H1 (cell line): ENCODE data around the gene VWA1. TPM values are rescaled to one million over a fixed set of nuclear protein-coding genes. Genes with fewer than 3 reads are reported as not detected.

Experiments
- CTCF ChIA-PET: fragments of 300-600 bp; sonication (Branson Sonifier 250); formaldehyde crosslinking; loops from one replicate; lab custom pipeline; 2021; ENCODE audit not compliant: partially characterized antibody; lab: Charles Lee
- POLR2A ChIA-PET: fragments of 300-600 bp; sonication (Branson Sonifier 250); formaldehyde crosslinking; loops from one replicate; lab custom pipeline; 2021; ENCODE audit warnings: inconsistent platforms; ENCODE audit not compliant: partially characterized antibody; lab: Charles Lee
- DNase-seq, 2 experiments: peaks; one replicate each; pipeline versions ENCODE4 v3.0.0 to v3.0.0-alpha.2; 2010 to 2022; ENCODE audit warnings: low spot score in 2 of 2, low read depth in 1 of 2, mixed read lengths in 1 of 2
- FAIRE-seq: peaks from 2 replicates; lab custom pipeline; 2011; peaks lifted over from hg19 to GRCh38; lab: Jason Lieb, UNC
- H2AFZ ChIP-seq: 2 replicates; pipeline ENCODE4 v1.8.1; 2012; ENCODE audit warnings: low read length, inconsistent platforms
- H2AK5ac ChIP-seq: 2 replicates; pipeline ENCODE4 v1.6.1; 2013; ENCODE audit warnings: low read depth, low read length
- H2BK120ac ChIP-seq: replicated peaks from 2 replicates; pipeline ENCODE3; 2013; ENCODE audit warnings: low read depth, low read length, inconsistent platforms
- H2BK12ac ChIP-seq: 2 replicates; pipeline ENCODE4 v1.6.1; 2013; ENCODE audit warnings: low read depth, low read length
- H2BK15ac ChIP-seq: 2 replicates; pipeline ENCODE4 v1.6.1; 2013; ENCODE audit warnings: low read length
- H2BK20ac ChIP-seq: 2 replicates; pipeline ENCODE4 v1.6.1; 2013; ENCODE audit warnings: low read length
- H2BK5ac ChIP-seq: 2 replicates; pipeline ENCODE4 v1.6.1; 2013; ENCODE audit warnings: low read depth, low read length
- H3K14ac ChIP-seq: 2 replicates; pipeline ENCODE4 v1.6.1; 2013; ENCODE audit warnings: inconsistent platforms; ENCODE audit not compliant: insufficient read length
- H3K18ac ChIP-seq: 2 replicates; pipeline ENCODE4 v1.6.1; 2013; ENCODE audit warnings: low read length; ENCODE audit errors: extremely low read depth
- H3K23ac ChIP-seq: 2 replicates; pipeline ENCODE4 v1.6.1; 2013; ENCODE audit warnings: inconsistent platforms; ENCODE audit not compliant: insufficient read length
- H3K23me2 ChIP-seq: 2 replicates; pipeline ENCODE4 v1.6.1; 2013; ENCODE audit warnings: low read depth, low read length
- H3K27ac ChIP-seq: 2 replicates; pipeline ENCODE4 v1.6.1; 2011; ENCODE audit warnings: low read depth, low read length, inconsistent platforms
- H3K27me3 ChIP-seq, 4 experiments: replicated peaks in 1 of 4; 1 replicate in 1 of 4; 2 replicates in 3 of 4; pipeline versions ENCODE4 v1.6.1 to v1.8.1; 2011 to 2013; ENCODE audit warnings: low read length in 3 of 4, mild to moderate bottlenecking in 3 of 4, inconsistent platforms in 2 of 4, mixed read lengths in 2 of 4, moderate library complexity in 1 of 4; ENCODE audit not compliant: control insufficient read depth in 3 of 4, insufficient read depth in 3 of 4; ENCODE audit errors: extremely low read depth in 1 of 4
- H3K36me3 ChIP-seq, 4 experiments: 2 replicates each; pipeline versions ENCODE4 v1.6.1 to v1.8.1; 2011 to 2013; ENCODE audit warnings: mild to moderate bottlenecking in 4 of 4, low read length in 3 of 4, moderate library complexity in 2 of 4, control low read depth in 1 of 4, inconsistent platforms in 1 of 4; ENCODE audit not compliant: insufficient read depth in 4 of 4, control insufficient read depth in 2 of 4
- H3K4ac ChIP-seq: replicated peaks from 2 replicates; pipeline ENCODE3; 2013; ENCODE audit warnings: low read length, low read depth, mixed read lengths, inconsistent platforms; ENCODE audit not compliant: insufficient read length
- H3K4me1 ChIP-seq, 4 experiments: replicated peaks in 1 of 4; 1 replicate in 1 of 4; 2 replicates in 3 of 4; pipeline versions ENCODE4 v1.6.1 to v1.8.1; 2011 to 2013; ENCODE audit warnings: low read length in 3 of 4, inconsistent platforms in 2 of 4, mixed read lengths in 1 of 4; ENCODE audit not compliant: insufficient read depth in 4 of 4, control insufficient read depth in 3 of 4
- H3K4me2 ChIP-seq, 2 experiments: 2 replicates each; pipeline versions ENCODE4 v1.6.1 to v1.8.1; 2011 to 2013; ENCODE audit warnings: low read depth in 2 of 2, low read length in 2 of 2, control low read depth in 1 of 2, inconsistent platforms in 1 of 2, mild to moderate bottlenecking in 1 of 2; ENCODE audit not compliant: insufficient read depth in 1 of 2
- H3K4me3 ChIP-seq, 4 experiments: fragments of 200-600, 300-600 bp in 1 of 4; sonication (generic), shearing (Covaris generic), sonication (Bioruptor Twin) in 1 of 4; 2 replicates each; pipeline versions ENCODE4 v1.5.1 to v1.8.1; 2011 to 2016; ENCODE audit warnings: low read length in 4 of 4, low read depth in 3 of 4, control low read depth in 2 of 4, inconsistent platforms in 2 of 4, mild to moderate bottlenecking in 2 of 4, mixed read lengths in 1 of 4, moderate library complexity in 1 of 4; ENCODE audit not compliant: insufficient read depth in 2 of 4; ENCODE audit errors: extremely low read depth in 1 of 4
- H3K56ac ChIP-seq: replicated peaks from 2 replicates; pipeline ENCODE3; 2013; ENCODE audit warnings: low read depth, mild to moderate bottlenecking, mixed read lengths, low read length, inconsistent platforms; ENCODE audit not compliant: insufficient read length
- H3K79me1 ChIP-seq: 2 replicates; pipeline ENCODE4 v1.6.1; 2013; ENCODE audit warnings: low read depth, low read length, control low read depth
- H3K79me2 ChIP-seq, 2 experiments: 2 replicates each; pipeline versions ENCODE4 v1.6.1 to v1.8.1; 2012 to 2013; ENCODE audit warnings: low read length in 2 of 2, mild to moderate bottlenecking in 2 of 2, inconsistent platforms in 1 of 2; ENCODE audit not compliant: insufficient read depth in 2 of 2, control insufficient read depth in 1 of 2
- H3K9ac ChIP-seq, 4 experiments: replicated peaks in 1 of 4; 1 replicate in 1 of 4; 2 replicates in 3 of 4; pipeline versions ENCODE4 v1.6.1 to v1.8.1; 2011 to 2013; ENCODE audit warnings: low read depth in 3 of 4, low read length in 3 of 4, control low read depth in 2 of 4, mild to moderate bottlenecking in 2 of 4, moderate library complexity in 2 of 4, inconsistent platforms in 1 of 4; ENCODE audit errors: extremely low read depth in 1 of 4
- H3K9me3 ChIP-seq, 2 experiments: 2 replicates each; pipeline versions ENCODE4 v1.6.1 to v1.8.1; 2012 to 2013; ENCODE audit warnings: mild to moderate bottlenecking in 2 of 2, moderate library complexity in 2 of 2, control low read depth in 1 of 2, inconsistent platforms in 1 of 2, low read depth in 1 of 2, low read length in 1 of 2, mixed read lengths in 1 of 2; ENCODE audit not compliant: insufficient read depth in 2 of 2
- H4K20me1 ChIP-seq, 2 experiments: replicated peaks in 1 of 2; 2 replicates each; pipeline versions ENCODE3 to v1.8.1; 2011 to 2013; ENCODE audit warnings: inconsistent platforms in 2 of 2, low read length in 2 of 2, mild to moderate bottlenecking in 1 of 2; ENCODE audit not compliant: insufficient read depth in 2 of 2, control insufficient read depth in 1 of 2
- H4K5ac ChIP-seq: 2 replicates; pipeline ENCODE4 v1.6.1; 2013; ENCODE audit warnings: low read length, low read depth, mixed read lengths, inconsistent platforms; ENCODE audit not compliant: insufficient read length
- H4K8ac ChIP-seq: 2 replicates; pipeline ENCODE4 v1.8.0; 2013; ENCODE audit warnings: mild to moderate bottlenecking, moderate library complexity, low read length, inconsistent platforms; ENCODE audit not compliant: insufficient read depth; ENCODE audit errors: extremely low read depth
- H4K91ac ChIP-seq: replicated peaks from 2 replicates; pipeline ENCODE3; 2013; ENCODE audit warnings: low read length, mixed read lengths, inconsistent platforms; ENCODE audit not compliant: insufficient read length
- CHD2 ChIP-seq: IDR thresholded peaks from 2 replicates; pipeline ENCODE4 v1.6.1; 2012; ENCODE audit warnings: low read length, improper control_type of control experiment
- EZH2 ChIP-seq: fragments of 200-600 bp; sonication (generic); IDR thresholded peaks from 2 replicates; pipeline ENCODE4 v1.7.1; 2012; ENCODE audit warnings: low read depth, mild to moderate bottlenecking, moderate library complexity, low read length, inconsistent platforms; ENCODE audit not compliant: severe bottlenecking
- FOSL1 ChIP-seq: IDR thresholded peaks from 2 replicates; pipeline ENCODE4 v1.6.1; 2011; ENCODE audit warnings: mild to moderate bottlenecking, low read depth, low read length, moderate library complexity; ENCODE audit not compliant: insufficient read depth
- RFX5 ChIP-seq: IDR thresholded peaks from 2 replicates; pipeline ENCODE4 v1.6.1; 2011; ENCODE audit warnings: low read depth, low read length, improper control_type of control experiment, borderline replicate concordance
- RXRA ChIP-seq: IDR thresholded peaks from 2 replicates; pipeline ENCODE4 v1.6.1; 2011; ENCODE audit warnings: low read depth, mild to moderate bottlenecking, low read length, moderate library complexity; ENCODE audit not compliant: insufficient read depth
- SAP30 ChIP-seq: fragments of 300-600 bp; sonication (generic); IDR thresholded peaks from 2 replicates; pipeline ENCODE4 v1.7.1; 2012; ENCODE audit warnings: low read length, moderate library complexity, mild to moderate bottlenecking, inconsistent platforms; ENCODE audit not compliant: insufficient read depth, insufficient replicate concordance
- SIX5 ChIP-seq: IDR thresholded peaks from 2 replicates; pipeline ENCODE4 v1.6.1; 2011; ENCODE audit warnings: mild to moderate bottlenecking, low read depth, low read length
- SP4 ChIP-seq: IDR thresholded peaks from 2 replicates; pipeline ENCODE4 v1.6.1; 2012; ENCODE audit warnings: low read length, inconsistent platforms
- TEAD4 ChIP-seq: IDR thresholded peaks from 2 replicates; pipeline ENCODE4 v1.6.1; 2012; ENCODE audit warnings: low read depth, low read length, inconsistent platforms, mixed read lengths
- YY1 ChIP-seq: IDR thresholded peaks from 2 replicates; pipeline ENCODE4 v1.6.1; 2011; ENCODE audit warnings: low read depth, mild to moderate bottlenecking, low read length
- WGBS, 2 experiments: shearing (Covaris generic) in 1 of 2; methylation state at CpG; one replicate each; pipeline versions ENCODE4 v1.1.6 to v1.1.7; 2013 to 2015; ENCODE audit warnings: low lambda C conversion rate in 2 of 2, mixed read lengths in 2 of 2, inconsistent platforms in 1 of 2, low coverage in 1 of 2, missing lambda C conversion rate in 1 of 2; ENCODE audit not compliant: insufficient replicate concordance in 2 of 2, insufficient coverage in 1 of 2, insufficient read length in 1 of 2; ENCODE audit errors: extremely low coverage in 1 of 2, missing lambda C conversion rate in 1 of 2; 5-methylcytosine and 5-hydroxymethylcytosine counted together
- polyA plus RNA-seq, 7 experiments: library from polyadenylated mRNA; depleted of rRNA in 3 of 7; stranded (reverse) in 5 of 7; unstranded in 2 of 7; fragments of >200 nt in 5 of 7; fragments of 200-250 nt in 2 of 7; gene quantifications; 1 replicate in 5 of 7; 2 replicates in 1 of 7; 4 replicates in 1 of 7; pipeline versions ENCODE4 v1.2.1 to v1.2.3, GENCODE V29; 2011 to 2013; ENCODE audit warnings: missing spikeins in 2 of 7, mixed read lengths in 2 of 7
- total RNA-seq: library from RNA; stranded (reverse); fragmentation: NEBNext Ultra II Directional; extraction: Animal tissue kit (Norgen Biotek cat#: 25700); gene quantifications from 2 replicates; pipeline ENCODE4 v1.2.1, GENCODE V29; 2021
- TF ChIP-seq, protein P1 (sequence below): IDR thresholded peaks from 2 replicates; pipeline ENCODE4 v1.6.1; 2012; ENCODE audit warnings: inconsistent platforms

Gene VWA1
- total and polyA plus RNA-seq, 2 of the 8 experiments (the other 6 are each of a cell fraction or from before 2014, with no cell fraction given) = 16.0 to 36.6 TPM

DNA sequence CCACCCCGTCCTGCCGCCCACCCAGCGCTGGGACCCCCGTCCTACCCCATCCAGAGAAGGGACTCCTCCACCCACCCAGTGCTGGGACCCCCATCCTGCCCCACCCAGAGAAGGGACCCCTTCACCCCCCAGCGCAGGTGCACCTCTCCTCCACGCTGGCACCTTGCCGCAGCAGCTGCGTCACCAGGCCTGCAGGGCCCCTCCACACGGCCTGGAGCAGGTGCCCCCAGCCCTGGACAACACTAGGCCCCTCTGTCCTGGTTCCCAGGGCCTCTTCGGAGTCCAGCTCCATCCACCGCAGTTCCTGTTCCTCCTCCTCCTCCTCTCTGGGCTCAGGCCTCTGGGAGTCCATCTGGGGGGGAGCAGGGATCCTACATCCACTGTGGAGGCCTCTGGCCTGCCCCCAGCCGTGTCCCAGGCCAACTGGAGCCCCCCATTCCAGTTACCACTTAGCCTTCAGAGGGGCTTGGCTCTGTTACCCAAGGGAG is 14.8 kb upstream of the VWA1 start:
- H2AFZ ChIP-seq = no peak overlapping the region
- no peak overlapping the region for H3K23ac ChIP-seq
- FAIRE-seq (no peak), DNase-seq (no peak)
- H2BK12ac ChIP-seq = peak overlapping the region; percentile 87; the same call in 1 of the 2 replicates
- H3K23me2 ChIP-seq = peaks cover 6% of the 10 kb centered on the region; the same call in 1 of the 2 replicates
- peak overlapping the region; percentile 18 for H4K91ac ChIP-seq
- no peak overlapping the region for H3K27ac ChIP-seq
- no peaks in the 10 kb centered on the region for H3K9me3 ChIP-seq
- no peak overlapping the region for H3K14ac ChIP-seq
- H2BK5ac ChIP-seq = peak overlapping the region; percentile 60; the same call in 1 of the 2 replicates
- peak overlapping the region; percentile 86 for H4K8ac ChIP-seq
- WGBS, 2 experiments = 91% methylated on average over 8 of the region's 12 CpGs; no CpG with 5 or more reads in 1 of the 2 experiments
- H2BK120ac ChIP-seq = peak overlapping the region; percentile 64
- no peaks in the 10 kb centered on the region for H3K36me3 ChIP-seq
- peaks cover 0 to 32% (median 25%) of the 10 kb centered on the region in 4 experiments; a peak in 6 of 7 replicates for H3K4me1 ChIP-seq
- peak overlapping the region; percentile 69 for H3K4ac ChIP-seq
- H3K9ac ChIP-seq = no peak overlapping the region
- H3K27me3 ChIP-seq = no peaks in the 10 kb centered on the region; a peak in 2 of 7 replicates
- peak overlapping the region; percentile 71; the same call in 1 of the 2 replicates for H3K18ac ChIP-seq
- ChIA-PET CTCF (interaction anchor here (0.7 to 1.3 kb wide), 5 partner anchors 9 to 84 kb away, joined by 3 to 5 read pairs (median 3); no protein-coding TSS in a partner anchor), POLR2A (interaction anchor here (0.6 to 22.9 kb wide), 10 partner anchors 8 to 101 kb away, joined by 3 to 515 read pairs (median 6); partner anchors contain the start of genes CCNL2, MRPL20 and VWA1)
- H3K4me3 ChIP-seq = no peak overlapping the region; a peak in 1 of 8 replicates
- H3K79me1 ChIP-seq = no peaks in the 10 kb centered on the region
- no peak overlapping the region for H2AK5ac ChIP-seq
- H3K79me2 ChIP-seq = no peaks in the 10 kb centered on the region
- no peaks in the 10 kb centered on the region for H4K20me1 ChIP-seq
- H2BK15ac ChIP-seq = peak overlapping the region; percentile 46; the same call in 1 of the 2 replicates
- H3K56ac ChIP-seq = no peak overlapping the region
- peak overlapping the region; percentile 23; the same call in 1 of the 2 replicates for H2BK20ac ChIP-seq
- peak overlapping the region in 1 of 2 experiments; percentile 44; a peak in 1 of 4 replicates for H3K4me2 ChIP-seq
- peak overlapping the region; percentile 48 for H4K5ac ChIP-seq
- no peak for TF ChIP-seq RFX5
- no peak for TF ChIP-seq SP4
- no peak for TF ChIP-seq FOSL1
- TF ChIP-seq SAP30 = no peak
- no peak for TF ChIP-seq YY1
- TF ChIP-seq TEAD4 = no peak
- no peak for TF ChIP-seq CHD2
- TF ChIP-seq RXRA = no peak
- TF ChIP-seq SIX5 = no peak
- no peak for TF ChIP-seq EZH2
- TF ChIP-seq, protein P1, sequence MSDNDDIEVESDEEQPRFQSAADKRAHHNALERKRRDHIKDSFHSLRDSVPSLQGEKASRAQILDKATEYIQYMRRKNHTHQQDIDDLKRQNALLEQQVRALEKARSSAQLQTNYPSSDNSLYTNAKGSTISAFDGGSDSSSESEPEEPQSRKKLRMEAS = no peak
